Left renal cortex interstitium (tissue), 4 donors: Measurements from ENCODE around the gene DSE. TPM values are rescaled to one million over a fixed set of nuclear protein-coding genes. Genes with fewer than 3 reads are reported as not detected.

Experiments
- DNase-seq, 4 donors: peaks; one replicate each; pipeline ENCODE4 v3.0.0-alpha.2; 2013; ENCODE audit warnings: low read depth in 4 of 4, low spot score in 2 of 4, missing footprints in 1 of 4
- polyA plus RNA-seq, 4 donors: library from polyadenylated mRNA; unstranded; fragments of 120-200 nt; gene quantifications; one replicate each; pipeline ENCODE4 v1.2.1, GENCODE V29; 2013; ENCODE audit not compliant: insufficient read length in 4 of 4

The DSE gene
- polyA plus RNA-seq, 4 donors, result 43.0 to 46.2 (median 43.7) TPM

DNA sequence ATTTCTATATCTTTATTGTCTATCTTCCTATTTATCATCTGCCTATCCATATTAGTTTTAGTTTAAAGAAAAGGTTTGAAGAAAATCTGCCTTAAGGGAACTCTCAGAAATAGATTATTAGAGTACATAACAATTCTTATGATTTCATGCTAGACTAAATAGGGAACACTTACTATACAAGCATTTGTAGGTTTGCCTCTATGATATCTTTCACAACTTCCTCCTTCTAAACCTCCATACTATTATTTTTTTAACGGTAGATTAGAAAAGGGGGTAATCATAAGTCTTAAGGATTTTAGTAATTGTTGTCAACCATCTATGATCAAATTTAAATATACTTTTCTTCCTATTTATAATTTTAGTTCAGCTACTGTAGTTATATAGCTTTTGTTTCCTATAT lies 11.6 kb upstream of the DSE start:
- DNase-seq, result no peak

DNA sequence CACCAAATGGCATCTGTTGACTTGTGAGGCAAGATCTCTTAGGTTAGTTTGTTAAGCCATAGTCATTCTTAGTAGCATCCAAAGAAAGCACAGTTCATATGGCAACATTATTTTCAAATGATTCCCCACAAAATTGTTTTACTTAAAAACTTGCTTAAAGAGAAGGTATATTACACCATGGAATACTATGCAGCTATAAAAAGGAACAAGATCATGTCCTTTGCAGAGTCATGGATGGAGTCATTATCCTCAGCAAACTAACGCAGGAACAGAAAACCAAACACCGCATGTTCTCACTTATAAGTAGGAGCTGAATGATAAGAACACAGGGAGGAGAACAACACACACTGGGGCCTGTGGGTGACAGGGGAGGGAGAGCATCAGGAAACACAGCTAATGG lies 10.9 kb upstream of the DSE start:
- DNase-seq, result no peak

DNA sequence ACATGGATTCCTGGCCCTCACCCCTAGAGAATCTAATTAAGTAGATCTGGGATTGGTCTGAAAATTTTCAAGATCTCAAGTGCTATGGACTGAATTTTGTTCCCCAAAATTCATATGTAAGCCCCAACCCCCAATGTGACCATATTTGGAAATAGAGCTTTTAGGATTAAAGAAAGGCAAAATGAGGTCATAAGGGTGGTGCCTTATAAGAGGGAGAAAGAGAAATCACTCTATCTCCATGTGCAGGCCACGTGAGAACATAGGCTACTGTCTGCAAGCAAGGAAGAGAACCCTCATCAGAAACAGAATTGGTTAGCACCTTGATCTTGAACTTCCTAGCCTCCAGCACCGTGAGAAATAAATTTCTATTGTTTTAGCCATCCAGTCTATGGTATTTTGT lies 8.5 kb upstream of the DSE start:
- DNase-seq, result no peak

DNA sequence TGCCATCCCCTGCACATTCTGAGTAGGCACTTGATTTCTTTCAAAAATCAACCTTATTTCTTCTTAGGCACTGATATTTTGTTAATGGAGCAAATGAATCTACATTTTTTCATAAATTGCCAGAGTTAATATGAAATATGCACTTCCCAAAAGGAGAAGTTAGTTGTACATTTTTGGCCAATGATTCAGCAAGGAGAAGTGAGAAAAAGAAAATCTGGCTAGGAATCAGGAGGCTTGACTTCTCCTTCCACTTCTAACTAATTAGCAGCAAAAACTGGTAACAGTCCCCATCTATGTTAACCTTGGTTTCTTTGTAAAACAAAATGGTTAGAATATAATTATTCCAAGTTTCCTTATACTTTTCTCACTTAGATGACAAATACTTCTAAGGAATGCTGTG lies 7.0 kb upstream of the DSE start:
- no peak for DNase-seq

DNA sequence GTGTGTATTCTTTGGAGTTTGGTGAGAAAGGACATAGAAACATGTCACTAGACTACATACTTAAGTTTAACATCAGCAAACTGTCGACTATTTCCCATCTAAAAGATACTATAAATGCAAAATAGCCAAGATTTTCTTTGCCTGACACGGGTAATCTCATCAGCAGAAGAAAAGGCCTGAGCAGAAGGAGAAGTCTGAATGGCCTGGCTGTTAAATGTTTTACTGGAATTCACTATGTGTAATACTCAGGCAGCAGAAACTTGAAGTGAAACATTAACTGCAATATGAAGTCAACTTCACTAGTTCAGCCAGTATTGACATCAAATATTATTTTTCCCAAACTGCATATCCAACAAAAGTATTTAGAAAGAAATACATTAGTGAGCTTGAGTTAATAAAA lies 6.4 kb upstream of the DSE start:
- DNase-seq, result no peak

DNA sequence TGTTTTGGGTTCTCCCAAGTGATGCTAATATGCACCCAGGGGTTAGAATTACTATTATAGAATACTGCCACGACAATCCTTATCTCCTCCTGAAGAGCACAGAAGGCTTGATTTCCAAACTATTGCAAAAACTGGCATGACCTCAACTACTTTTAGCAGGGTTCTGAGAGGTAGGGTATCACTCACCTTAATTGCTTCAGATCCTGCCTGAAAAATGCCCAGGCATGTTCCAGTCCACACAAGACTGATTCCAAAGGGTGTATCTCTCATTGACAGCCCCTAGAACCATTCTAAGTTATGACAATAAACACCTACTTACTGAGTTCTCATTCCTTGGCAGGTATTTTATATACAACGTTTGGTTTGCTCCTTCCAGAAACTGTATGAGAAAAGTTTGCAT lies 5.0 kb upstream of the DSE start:
- no peak for DNase-seq

DNA sequence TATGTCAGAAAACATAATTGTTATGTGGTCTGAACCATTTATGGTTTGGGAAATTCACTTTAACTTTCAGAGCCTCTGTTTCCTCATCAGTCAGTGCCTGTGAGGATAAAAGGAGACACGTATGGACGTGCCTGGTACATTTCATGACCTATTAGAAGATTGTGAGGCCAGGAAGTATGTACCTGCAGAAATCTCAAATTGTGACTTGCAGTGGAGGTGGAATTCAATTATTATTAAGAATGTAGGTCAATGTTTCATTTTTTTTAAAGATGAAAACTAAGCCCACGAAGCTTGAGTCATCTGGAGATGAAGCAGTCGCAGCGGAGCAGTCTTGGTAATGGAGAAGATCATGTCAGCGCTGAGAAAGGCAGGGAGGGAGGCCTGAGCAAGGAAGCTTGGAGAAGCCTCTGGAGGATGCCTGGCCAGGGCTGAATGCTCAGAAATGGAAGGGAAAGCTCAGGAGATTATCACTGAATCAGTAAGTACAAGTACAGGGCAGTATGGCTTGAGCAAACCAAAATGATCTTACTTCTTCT lies 3.9 kb upstream of the DSE start:
- no peak for DNase-seq

DNA sequence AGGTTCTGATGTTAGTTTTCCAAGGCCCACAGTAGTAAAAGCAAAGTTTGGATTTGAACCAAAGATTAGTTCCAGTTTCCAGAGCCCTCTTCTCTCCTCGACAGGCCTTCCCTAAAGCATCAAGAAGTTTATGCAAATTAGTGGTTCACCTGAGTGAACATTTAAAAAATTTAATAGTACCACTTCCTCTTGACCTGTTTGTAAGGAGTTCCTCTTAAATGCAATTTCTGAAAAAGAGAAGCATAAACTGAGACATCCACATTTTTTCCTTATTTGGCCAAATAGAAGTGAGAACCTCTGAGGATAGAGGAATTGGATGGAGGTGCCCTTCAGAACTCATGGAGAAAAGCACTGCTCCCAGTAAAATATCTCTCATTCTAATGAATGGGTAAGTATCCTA lies 1.2 kb upstream of the DSE start:
- DNase-seq, result no peak

DNA sequence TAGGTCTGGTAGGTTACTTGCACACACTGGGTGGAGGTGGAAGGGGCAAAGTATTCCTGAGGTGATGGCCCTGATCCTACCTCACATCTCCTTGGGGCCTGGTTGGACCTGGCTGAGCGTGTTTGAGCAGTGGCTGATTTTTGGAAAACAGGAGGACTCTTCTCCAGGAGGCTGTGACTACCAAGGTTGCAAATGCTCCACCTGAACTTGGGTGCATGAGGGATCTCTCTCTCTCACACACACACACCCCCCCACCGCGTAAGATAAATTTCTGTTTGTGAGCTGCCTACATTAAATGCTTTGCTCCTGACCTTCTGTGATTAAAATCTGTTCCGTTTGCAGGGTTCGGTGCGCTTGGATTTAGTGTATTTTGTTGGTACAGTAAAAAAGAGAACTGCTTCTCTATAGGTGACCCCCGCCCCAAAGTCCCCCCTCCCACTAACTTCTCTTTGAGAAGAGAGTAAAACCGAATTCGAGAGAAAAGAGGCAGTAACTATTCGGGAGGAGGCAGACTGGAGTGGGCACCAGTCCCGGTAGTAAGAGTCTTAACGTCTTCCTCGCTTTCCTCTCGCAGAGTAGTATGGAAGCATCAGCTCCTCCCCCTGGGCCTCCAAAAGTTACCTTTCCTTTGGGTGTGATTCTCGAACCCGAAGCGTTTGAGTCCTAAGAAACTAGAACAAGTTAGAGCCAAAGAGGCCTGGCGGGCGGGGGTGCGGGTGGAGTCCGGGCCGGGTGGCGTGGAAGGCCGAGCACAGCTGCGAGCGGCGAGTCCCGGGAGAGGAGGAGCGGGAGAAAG lies 585 bp upstream of the DSE start:
- DNase-seq, result peak in 2 of 4 donors; percentile 47 to 83

DNA sequence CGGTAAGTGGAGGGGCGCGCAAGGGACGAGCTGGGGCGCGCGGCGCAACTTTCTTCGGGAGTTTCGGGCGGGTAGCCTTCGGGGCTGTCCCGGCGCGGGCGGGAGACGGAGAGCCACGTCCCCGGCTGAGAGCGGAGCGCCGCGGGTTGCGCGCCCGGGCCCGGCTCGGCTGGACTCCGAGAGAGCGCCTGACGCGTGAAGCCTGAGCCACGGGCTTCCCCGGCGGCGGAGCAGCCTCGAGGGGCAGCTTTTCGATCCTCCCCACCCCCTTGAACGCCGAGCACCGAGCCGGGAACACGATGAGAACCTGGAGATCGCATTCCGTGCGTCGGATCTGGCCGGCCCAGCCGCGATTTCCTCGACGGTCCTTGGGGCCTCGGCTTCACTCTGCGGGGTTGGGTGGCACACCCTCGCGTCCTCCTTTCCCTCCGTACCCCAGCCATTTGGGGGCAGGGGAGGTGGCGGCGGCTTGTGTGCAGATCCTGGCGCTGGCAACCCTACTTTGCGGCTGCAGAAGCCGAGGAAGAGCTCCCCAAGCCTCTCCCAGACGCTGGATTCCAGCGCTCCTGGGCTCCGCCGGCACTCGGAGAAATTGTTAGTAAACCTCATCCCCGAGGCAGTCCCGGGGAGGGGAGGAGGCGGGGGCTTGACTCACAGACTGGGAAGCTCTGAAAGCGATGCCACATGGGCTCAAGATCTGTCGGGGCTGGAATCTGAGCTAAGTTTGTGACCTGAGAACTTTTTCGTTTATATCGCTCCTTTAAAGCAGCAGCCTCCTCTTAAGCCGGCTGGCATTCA lies 572 bp downstream of the DSE start:
- peak; percentile 61 to 77 (median 68) for DNase-seq

DNA sequence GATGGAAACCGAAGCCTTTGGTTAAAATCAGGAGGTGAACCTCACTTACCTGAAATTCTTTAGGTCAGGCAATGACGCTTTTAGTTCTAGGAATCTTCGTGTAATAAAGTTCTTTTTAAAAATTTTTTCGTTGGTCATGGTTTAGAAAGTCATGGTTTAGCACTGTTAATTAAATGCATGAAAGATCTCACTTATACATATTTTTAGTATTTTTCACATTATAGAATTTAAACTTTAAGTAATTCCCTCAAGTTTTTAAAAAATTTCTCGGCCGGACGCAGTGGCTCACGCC lies 1.1 kb downstream of the DSE start:
- no peak for DNase-seq

DNA sequence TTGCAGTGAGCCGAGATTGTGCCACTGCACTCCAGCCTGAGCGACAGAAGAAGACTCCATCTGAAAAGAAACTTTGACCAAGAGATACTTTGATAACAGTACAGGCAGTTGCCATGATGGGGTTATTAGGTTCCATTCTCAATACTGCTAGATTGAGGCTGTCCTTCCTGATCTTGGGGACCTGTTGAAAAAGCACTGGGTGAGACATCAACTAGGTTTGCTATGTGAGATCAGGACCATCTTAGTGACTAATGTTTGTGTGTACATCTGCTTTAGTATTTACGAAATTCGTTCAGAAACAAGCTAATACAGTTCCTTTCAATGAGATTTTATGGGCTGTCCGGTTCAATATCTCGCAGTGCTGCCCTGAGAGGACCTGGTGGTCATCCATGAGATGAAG lies 2.6 kb downstream of the DSE start:
- no peak for DNase-seq

DNA sequence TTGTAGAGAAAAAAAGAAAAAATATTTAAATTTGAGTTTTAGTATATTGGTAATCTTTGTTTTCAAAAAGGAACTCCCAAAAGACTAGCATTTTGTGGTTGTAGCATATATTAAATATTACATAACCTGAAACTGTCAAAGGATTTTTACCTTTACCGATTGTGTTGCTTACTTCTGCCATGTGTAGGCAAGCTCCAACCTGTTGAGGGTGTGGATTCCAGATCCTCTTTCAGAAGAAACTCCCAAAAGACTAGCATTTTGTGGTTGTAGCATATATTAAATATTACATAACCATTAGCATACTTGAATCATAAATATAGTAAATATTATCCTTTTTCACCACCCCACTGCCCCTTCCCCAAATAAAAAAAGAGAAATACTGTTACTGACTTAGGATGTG lies 3.2 kb downstream of the DSE start:
- no peak for DNase-seq

DNA sequence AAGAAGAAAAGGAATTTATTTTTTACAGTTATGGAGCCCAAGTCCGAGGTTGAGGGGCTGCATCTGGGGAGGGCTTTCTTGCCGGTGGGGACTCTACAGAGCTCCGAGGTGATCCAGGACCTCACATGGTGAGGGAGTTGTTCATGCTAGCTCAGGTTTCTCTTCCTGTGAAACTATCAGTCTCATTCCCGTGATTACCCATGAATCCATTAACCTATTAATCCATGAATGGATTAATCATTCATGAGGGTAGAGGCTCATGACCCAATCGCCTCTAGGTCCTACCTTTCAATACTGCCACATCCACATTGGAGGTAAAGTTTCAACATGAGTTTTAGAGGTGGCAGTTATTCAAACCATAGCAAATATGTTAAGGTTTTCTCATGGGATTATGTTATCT lies 3.8 kb downstream of the DSE start:
- no peak for DNase-seq

DNA sequence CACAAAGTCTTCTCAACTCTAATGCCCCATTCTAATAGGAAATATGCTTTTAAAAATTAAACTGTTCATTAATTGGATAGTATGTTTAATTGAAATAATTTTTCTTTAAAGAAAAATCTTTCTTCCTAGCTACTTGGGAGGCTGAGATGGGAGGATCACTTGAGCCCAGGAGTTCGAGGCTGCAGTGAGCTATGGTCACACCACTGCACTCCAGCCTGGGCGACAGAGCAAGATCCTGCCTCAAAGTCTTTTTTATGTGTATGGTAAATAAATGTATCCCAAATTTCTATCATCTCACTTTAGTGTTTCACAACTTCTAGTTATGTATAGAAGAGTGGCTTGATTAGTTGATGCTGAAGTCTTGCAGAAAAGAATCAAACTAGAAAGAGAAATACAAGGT lies 4.5 kb downstream of the DSE start:
- no peak for DNase-seq

DNA sequence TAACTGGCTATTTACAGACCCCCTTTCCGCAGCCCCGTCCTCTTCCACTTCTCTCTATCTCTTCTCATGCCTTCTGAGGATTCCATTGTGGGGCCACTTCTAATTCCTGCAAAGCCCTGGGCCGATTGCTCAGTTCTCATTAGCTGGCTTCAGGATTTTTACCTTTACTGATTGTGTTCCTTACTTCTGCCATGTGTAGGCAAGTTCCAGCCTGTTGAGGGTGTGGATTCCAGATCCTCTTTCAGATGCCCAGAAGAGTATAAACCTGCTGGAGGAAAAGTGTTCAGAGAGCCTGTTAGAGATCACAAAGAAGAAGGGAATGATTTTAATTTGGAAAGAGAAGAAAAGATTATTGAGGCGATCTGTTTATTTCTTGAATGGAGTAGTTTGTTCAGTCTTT lies 5.4 kb downstream of the DSE start:
- no peak for DNase-seq

DNA sequence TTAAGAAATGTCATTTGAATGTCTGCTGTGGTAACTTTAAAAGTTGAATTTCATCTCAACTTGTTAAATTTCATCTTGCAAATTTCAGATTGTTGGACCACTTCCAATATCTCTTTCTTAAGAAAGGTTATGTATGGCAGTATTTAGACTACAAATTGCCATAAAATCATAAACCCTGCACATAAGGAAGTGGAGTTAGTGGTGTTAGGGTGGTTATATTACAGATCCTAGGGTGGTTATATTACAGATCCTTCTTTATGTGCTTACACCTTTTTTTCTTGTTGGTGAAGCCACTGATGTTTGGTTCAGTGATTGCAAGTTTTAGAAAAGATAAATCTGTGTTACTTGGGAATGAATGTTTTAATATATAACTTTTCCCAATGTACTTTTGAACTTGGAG lies 9.0 kb downstream of the DSE start:
- no peak for DNase-seq

DNA sequence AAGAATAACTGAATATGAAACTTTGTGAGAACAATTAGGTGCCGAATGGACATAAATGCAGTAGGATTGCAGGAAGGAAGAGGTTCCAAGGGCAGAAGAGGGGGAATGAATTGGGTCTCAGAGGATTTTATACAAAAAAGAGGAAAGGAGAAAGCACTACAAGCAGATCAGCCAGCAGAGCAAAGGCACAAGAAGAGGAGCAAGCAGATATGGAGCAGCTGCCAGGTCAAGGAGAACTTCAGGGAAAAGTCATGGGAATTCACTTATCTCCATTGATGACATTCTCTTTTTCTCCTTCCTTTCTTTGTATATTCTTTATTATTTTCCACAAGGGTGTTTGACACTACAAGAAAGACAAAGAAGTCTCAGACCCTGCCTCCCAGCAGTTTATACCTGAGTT lies 9.6 kb downstream of the DSE start:
- no peak for DNase-seq

DNA sequence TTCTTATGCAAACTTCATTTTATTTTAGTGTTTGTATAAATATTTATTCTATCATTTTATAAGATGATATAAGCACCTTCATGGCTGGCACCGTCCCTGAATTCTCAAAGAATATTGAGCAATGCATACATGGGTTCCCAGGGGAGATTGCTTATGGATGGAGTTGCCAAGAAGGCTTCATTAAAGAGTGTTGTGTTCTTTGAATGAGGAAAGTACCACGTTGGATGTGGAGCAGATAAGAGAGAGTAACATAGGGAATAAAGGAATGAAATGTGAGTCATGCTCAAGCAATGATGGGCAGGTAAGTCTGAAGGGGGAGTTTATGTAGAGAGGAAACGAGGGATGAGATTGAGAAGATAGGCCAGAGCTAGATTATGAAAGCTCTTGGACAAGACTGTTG lies 10.3 kb downstream of the DSE start:
- DNase-seq, result no peak

DNA sequence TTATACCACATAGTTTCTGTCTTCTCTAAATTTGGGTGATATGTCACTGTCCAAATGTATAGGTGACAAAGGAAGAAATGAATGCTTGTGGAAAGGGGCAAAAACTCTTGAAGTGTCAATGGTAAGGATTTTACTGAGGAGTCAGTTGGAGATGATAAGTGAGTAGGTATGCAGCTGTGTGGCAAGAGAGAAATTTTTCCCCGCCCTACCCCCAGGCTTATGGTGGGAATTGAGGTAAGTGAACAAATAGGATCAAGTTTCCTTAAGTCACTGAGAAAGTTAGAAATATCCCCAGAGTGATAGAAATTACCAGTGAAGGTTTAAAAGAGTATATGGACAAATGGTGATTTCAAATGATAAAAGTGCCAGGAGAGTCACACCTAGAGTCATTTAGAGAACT lies 11.8 kb downstream of the DSE start:
- no peak for DNase-seq

DNA sequence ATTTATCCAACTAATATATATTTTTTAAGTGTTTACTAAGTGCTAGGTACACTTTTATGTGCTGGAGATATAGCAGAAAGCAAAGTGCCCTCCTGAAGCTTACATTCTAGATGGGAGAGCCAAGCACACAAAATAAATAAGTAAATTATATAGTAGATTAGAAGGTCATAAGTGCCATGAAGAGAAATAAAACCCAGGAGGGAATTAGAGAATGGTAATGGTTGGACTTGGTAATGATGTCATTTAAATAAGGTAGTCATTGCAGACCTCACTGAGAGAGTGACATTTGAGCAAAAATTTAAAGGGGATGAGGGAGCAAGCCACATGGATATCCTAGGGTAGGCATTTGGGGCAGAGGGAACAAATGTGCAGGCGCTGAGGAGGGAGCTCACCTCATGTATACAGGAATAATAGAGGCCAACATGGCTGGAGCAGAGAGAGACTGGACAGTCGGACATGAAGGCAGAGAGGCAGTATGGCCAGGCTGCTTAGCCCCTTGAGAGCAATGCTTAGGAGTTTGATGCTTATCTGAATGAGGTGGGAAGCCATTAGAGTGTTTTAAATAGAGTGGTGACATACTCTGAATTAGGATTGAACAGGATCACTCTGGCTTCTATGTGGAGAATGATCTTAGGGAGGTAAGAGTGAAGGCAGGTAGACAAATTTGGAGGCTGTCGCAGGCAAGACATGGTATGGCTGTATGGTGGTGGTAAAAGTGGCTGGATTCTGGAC lies 14.1 kb downstream of the DSE start:
- no peak for DNase-seq

DNA sequence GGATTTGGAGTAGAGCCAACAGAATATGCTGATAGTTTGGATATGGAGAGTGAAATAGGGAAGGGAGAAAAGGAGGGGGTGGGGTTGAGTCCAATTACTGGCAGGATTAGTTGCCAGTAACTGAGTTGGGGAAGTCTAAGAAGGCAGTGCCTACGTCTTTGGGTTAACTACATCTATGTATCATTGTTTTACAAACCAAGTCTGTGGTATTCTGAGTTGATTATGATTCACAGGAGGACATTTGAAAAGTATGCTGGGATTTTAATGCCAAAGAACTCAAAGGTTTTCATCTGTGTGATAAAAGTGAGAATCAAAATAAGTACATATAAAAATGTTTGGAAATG lies 14.7 kb downstream of the DSE start:
- no peak for DNase-seq
